A375 (cell line): Measurements from ENCODE around the gene MBD3L5. TPM values are rescaled to one million over a fixed set of nuclear protein-coding genes. Genes with fewer than 3 reads are reported as not detected.

Experiments used
- total RNA-seq: library from RNA; depleted of rRNA; stranded (reverse); fragments of >200 nt; shearing (Covaris generic); gene quantifications from 2 replicates; pipeline ENCODE4 v1.2.3, GENCODE V29; 2014; rRNA removed

The MBD3L5 gene
- not detected in 2 replicates for total RNA-seq

DNA sequence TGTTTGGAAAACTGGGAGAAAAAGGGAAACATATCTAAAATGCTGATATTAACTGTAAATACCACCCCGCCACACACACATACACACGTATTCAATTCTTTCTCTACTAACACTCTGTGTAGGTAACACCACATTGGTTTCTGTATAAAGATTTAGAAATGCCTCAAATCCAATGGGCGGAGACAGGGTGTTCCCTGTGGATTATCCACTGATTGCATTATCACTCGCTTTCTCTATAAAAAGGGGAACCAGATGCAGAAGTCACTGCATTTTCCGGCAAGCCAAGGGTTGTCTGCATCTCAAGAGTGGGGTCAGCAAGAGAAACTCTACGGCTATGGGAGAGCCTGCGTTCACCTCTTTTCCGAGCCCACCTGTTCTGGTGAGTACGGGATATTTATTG lies at the start of gene MBD3L5:
Gene MBD3L5, plus strand, starts transcription at position 301 of the 400 bp plus-strand sequence. Its CDS starts 34 bp downstream, at position 335.

DNA sequence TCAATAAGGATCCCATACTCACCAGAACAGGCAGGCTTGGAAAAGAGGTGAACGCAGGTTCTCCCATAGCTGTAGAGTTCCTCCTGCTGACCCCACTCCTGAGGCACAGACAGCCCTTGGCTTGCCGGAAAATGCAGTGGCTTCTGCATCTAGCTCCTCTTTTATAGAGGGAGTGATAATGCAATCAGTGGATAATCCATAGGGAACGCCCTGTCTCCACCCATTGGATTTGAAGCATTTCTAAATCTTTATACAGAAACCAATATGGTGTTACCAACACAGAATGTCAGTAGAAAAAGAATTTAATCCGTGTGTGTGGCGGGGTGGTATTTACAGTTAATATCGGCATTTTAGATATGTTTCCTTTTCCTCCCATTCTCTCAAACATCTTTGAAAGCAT lies 9.0 kb upstream of the MBD3L5 start, which contains the start of gene MBD3L2B:
Gene MBD3L2B, minus strand, starts transcription at position 101 of the 400 bp plus-strand sequence. Its CDS starts 34 bp downstream, at position 67.

GRCh38 chr19:7040079-7040478 lies 9.7 kb downstream of the MBD3L5 start, which contains the start of gene MBD3L4:
MBD3L4 (minus strand) TSS chr19:7040179; CDS start chr19:7040144, 35 bp downstream.

GRCh38 chr19:7049021-7049420 lies 18.6 kb downstream of the MBD3L5 start, which contains the start of gene MBD3L2:
MBD3L2 (plus strand) TSS chr19:7049321; CDS start chr19:7049374, 53 bp downstream.

DNA sequence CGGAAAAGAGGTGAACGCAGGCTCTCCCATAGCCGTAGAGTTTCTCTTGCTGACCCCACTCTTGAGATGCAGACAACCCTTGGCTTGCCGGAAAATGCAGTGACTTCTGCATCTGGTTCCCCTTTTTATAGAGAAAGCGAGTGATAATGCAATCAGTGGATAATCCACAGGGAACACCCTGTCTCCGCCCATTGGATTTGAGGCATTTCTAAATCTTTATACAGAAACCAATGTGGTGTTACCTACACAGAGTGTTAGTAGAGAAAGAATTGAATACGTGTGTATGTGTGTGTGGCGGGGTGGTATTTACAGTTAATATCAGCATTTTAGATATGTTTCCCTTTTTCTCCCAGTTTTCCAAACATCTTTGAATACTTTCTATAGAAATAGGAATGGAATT lies 28.2 kb downstream of the MBD3L5 start, which contains the start of gene MBD3L3:
Gene MBD3L3, minus strand, starts transcription at position 101 of the 400 bp plus-strand sequence. Its CDS starts 71 bp downstream, at position 30.

GRCh38 chr19:7069042-7069903 lies 38.9 kb downstream of the MBD3L5 start, which contains the start of gene ZNF557:
ZNF557 (plus strand) TSS chr19:7069703; CDS start chr19:7075075, 5,372 bp downstream.

Other genes starting within 250 kb of the MBD3L5 start
- 4.6 and 4.9 TPM in 2 replicates for gene ADGRE1, start 143.0 kb upstream of the MBD3L5 start, total RNA-seq
- not detected in 2 replicates for gene MBD3L2B, start 9.1 kb upstream of the MBD3L5 start, total RNA-seq
- gene MBD3L4, start 9.6 kb downstream of the MBD3L5 start, total RNA-seq: not detected in 2 replicates
- not detected in 2 replicates for gene MBD3L2, start 18.7 kb downstream of the MBD3L5 start, total RNA-seq
- not detected in 2 replicates for gene MBD3L3, start 28.1 kb downstream of the MBD3L5 start, total RNA-seq
- 11.2 and 12.8 TPM in 2 replicates for gene ZNF557, start 39.1 kb downstream of the MBD3L5 start, total RNA-seq